ENCODE results near the gene SCG3.

Gene SCG3

DNA sequence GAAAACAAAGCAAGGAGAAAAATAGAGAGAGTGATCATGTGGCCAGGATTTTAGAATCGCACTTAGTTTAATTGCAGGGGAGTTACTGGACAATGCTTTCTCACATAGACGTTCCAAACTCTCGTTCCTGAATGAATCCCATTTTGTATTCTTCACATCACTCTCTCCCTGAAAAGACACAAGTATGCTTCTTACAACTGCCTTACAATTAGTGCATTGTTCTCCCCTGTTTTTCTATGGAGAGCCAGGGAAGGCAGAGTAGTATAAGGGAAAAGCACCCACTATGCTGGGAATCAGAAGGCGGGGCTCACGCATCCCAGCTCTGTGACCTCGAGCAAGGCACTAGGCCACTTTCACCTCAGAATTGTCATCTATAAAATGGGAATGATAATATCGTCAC, 84.4 kb downstream of the SCG3 start:
- DNase-seq: no peak

DNA sequence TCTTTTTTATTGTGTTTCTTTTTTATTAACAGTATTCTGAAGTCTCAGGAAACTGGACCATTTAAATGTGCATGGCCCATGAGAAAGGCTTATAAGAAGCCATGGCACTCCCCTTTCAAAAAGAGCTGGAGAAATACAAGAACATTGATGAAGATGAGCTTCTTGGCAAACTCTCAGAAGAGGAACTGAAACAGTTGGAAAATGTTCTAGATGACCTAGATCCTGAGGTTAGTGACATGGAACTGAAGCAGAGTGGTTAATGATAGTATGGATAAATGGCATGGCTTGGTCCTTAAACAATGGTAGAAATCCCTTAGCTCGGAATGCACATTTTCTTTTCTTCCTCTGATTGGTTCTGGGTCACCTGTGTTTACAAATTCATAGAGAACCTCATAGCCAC, 85.0 kb downstream of the SCG3 start:
- DNase-seq: no peak

- no peak for DNase-seq
These were observed 86.7 kb downstream of the SCG3 start for GRCh38 chr15:51768018-51768417.
